HepG2 (cell line): ENCODE measurements around the gene HES1. TPM values are rescaled to one million over a fixed set of nuclear protein-coding genes. Genes with fewer than 3 reads are reported as not detected.
A peak's percentile ranks its signal among the peaks of the same experiment; 100 is the strongest.

Experiments used
- ASH2L ChIP-seq: fragments of 300-600, 200-600 bp; sonication (generic); IDR thresholded peaks from 2 replicates; pipeline ENCODE4 v1.7.0; 2017; ENCODE audit warnings: low read depth, mild to moderate bottlenecking, moderate library complexity, mixed read lengths, low read length; ENCODE audit not compliant: insufficient read length
- KAT2B ChIP-seq: fragments of 150-350 bp; IDR thresholded peaks from 2 replicates; pipeline ENCODE4 v1.6.1; 2014; ENCODE audit warnings: low read depth, low read length, borderline replicate concordance
- NFKB2 ChIP-seq: sonication (generic); formaldehyde crosslinking; IDR thresholded peaks from 2 replicates; pipeline ENCODE4 v1.4.0; 2020; ENCODE audit warnings: missing genetic modification reagents, borderline replicate concordance
- SALL1 ChIP-seq: sonication (generic); formaldehyde crosslinking; IDR thresholded peaks from 2 replicates; pipeline ENCODE4 v1.8.0; 2022; ENCODE audit warnings: mild to moderate bottlenecking, missing genetic modification reagents
- SIX1 ChIP-seq: sonication (generic); formaldehyde crosslinking; IDR thresholded peaks from 2 replicates; pipeline ENCODE4 v1.4.0; 2020; ENCODE audit warnings: missing genetic modification reagents, borderline replicate concordance
- ZFP41 ChIP-seq: sonication (generic); formaldehyde crosslinking; IDR thresholded peaks from 2 replicates; pipeline ENCODE4 v1.4.0; 2020; ENCODE audit warnings: mild to moderate bottlenecking, missing genetic modification reagents, borderline replicate concordance
- ZFX ChIP-seq: sonication (generic); formaldehyde crosslinking; IDR thresholded peaks from 2 replicates; pipeline ENCODE4 v1.4.0; 2020; ENCODE audit warnings: mild to moderate bottlenecking, low read depth, missing genetic modification reagents, moderate library complexity
- ZKSCAN1 ChIP-seq: fragments of 150-350 bp; IDR thresholded peaks from 2 replicates; pipeline ENCODE4 v1.6.1; 2014; ENCODE audit warnings: low read length
- ZNF572 ChIP-seq: sonication (generic); formaldehyde crosslinking; IDR thresholded peaks from 2 replicates; pipeline ENCODE4 v1.5.1; 2020; ENCODE audit warnings: mild to moderate bottlenecking, missing genetic modification reagents
- ZNF619 ChIP-seq: sonication (generic); formaldehyde crosslinking; IDR thresholded peaks from 2 replicates; pipeline ENCODE4 v1.4.0; 2020; ENCODE audit warnings: mild to moderate bottlenecking, missing genetic modification reagents
- ZNF747 ChIP-seq: sonication (generic); formaldehyde crosslinking; IDR thresholded peaks from 2 replicates; pipeline ENCODE4 v1.8.1; 2023; ENCODE audit warnings: missing genetic modification reagents, mild to moderate bottlenecking, borderline replicate concordance
- ZNF75D ChIP-seq: sonication (generic); formaldehyde crosslinking; IDR thresholded peaks from 2 replicates; pipeline ENCODE4 v1.8.1; 2023; ENCODE audit warnings: missing genetic modification reagents, mild to moderate bottlenecking, borderline replicate concordance
- ZNF782 ChIP-seq: sonication (generic); formaldehyde crosslinking; IDR thresholded peaks from 2 replicates; pipeline ENCODE4 v1.4.0; 2020; ENCODE audit warnings: missing genetic modification reagents, mild to moderate bottlenecking, borderline replicate concordance
- ZNF883 ChIP-seq: sonication (generic); formaldehyde crosslinking; IDR thresholded peaks from 2 replicates; pipeline ENCODE4 v1.5.1; 2020; ENCODE audit warnings: mild to moderate bottlenecking, missing genetic modification reagents; ENCODE audit errors: not compliant biosample characterization
- polyA plus RNA-seq, 8 experiments: library from polyadenylated mRNA; depleted of rRNA in 3 of 8; stranded (reverse) in 7 of 8; unstranded in 1 of 8; fragments of >200 nt; fragmentation: Illumina TruSeq in 4 of 8; extraction: Trizol in 4 of 8; gene quantifications; 2 replicates each; pipeline versions ENCODE4 v1.2.1 to v1.2.3, GENCODE V29; 2011 to 2016; ENCODE audit warnings: low read depth in 4 of 8, missing spikeins in 1 of 8, mixed read lengths in 1 of 8; ENCODE audit not compliant: insufficient read depth in 1 of 8
- total RNA-seq, 5 experiments: library from RNA; depleted of rRNA; stranded (reverse); fragments of >200 nt; fragmentation: Illumina TruSeq; extraction: Trizol; gene quantifications; 2 replicates each; pipeline ENCODE4 v1.2.3, GENCODE V29; 2016; ENCODE audit warnings: low read depth in 1 of 5
- TF ChIP-seq, protein P1 (sequence below): sonication (generic); formaldehyde crosslinking; conservative IDR thresholded peaks from 2 replicates; pipeline ENCODE4 v1.8.1; 2023; ENCODE audit warnings: missing genetic modification reagents
- TF ChIP-seq, protein P2 (sequence below): sonication (generic); formaldehyde crosslinking; IDR thresholded peaks from 2 replicates; pipeline ENCODE4 v1.5.1; 2020; ENCODE audit warnings: missing genetic modification reagents, mild to moderate bottlenecking, borderline replicate concordance
- TF ChIP-seq, protein P3 (sequence below): sonication (generic); formaldehyde crosslinking; IDR thresholded peaks from 2 replicates; pipeline ENCODE4 v1.5.1; 2020; ENCODE audit warnings: mild to moderate bottlenecking, missing genetic modification reagents, moderate library complexity
- TF ChIP-seq, protein P4 (sequence below): IDR thresholded peaks from 2 replicates; pipeline ENCODE4 v1.6.1; 2016; ENCODE audit warnings: missing genetic modification reagents, missing compliant biosample characterization
- TF ChIP-seq, protein P5 (sequence below): sonication (generic); formaldehyde crosslinking; IDR thresholded peaks from 2 replicates; pipeline ENCODE4 v1.5.1; 2020; ENCODE audit warnings: missing genetic modification reagents, mild to moderate bottlenecking, borderline replicate concordance

Gene HES1
- total and polyA plus RNA-seq, 2 of the 13 experiments (the other 11 are each of a cell fraction or from before 2014, with no cell fraction given): 15.4 to 19.8 TPM

DNA sequence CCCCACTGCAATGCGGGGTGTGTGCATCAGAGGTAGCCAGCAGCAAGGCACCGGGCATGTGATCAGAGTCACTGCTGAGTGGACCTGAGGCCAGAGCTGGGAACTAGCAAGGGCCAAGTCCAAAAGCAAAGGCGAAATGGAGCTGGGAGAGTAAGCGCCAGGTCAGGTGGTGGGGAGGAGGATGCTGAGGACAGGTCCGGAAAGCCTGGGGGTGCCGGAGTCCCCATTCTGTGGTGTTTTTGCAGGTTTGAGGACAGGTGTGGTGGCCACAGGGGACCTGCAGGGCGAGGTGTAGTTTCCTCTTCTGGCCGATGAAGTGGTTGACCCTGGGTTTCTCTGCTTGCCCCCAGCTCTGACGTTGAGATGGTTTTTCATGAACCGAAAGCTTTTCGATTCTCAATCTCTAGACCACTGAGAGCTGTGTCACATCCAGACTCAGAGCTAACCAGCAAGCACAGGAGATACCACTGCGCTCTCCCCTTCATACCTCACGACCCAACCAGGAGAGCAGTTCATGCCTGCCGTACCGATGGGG, 35.0 kb upstream of the HES1 start (continued):
- TF ChIP-seq, protein P1, sequence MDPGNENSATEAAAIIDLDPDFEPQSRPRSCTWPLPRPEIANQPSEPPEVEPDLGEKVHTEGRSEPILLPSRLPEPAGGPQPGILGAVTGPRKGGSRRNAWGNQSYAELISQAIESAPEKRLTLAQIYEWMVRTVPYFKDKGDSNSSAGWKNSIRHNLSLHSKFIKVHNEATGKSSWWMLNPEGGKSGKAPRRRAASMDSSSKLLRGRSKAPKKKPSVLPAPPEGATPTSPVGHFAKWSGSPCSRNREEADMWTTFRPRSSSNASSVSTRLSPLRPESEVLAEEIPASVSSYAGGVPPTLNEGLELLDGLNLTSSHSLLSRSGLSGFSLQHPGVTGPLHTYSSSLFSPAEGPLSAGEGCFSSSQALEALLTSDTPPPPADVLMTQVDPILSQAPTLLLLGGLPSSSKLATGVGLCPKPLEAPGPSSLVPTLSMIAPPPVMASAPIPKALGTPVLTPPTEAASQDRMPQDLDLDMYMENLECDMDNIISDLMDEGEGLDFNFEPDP (CRISPR knock-in tag): 0 out of 2 replicates have a peak, but pooled peaks have one; percentile 24
- TF ChIP-seq ZFP41 (CRISPR knock-in tag): no peak
- peak; percentile 1 for TF ChIP-seq ASH2L
- peak; percentile 22; the same call in 1 of the 2 replicates for TF ChIP-seq ZFX (CRISPR knock-in tag)
- TF ChIP-seq ZNF782: no peak
- TF ChIP-seq SALL1 (CRISPR knock-in tag): peak; percentile 17; the same call in 1 of the 2 replicates
- TF ChIP-seq, protein P2, sequence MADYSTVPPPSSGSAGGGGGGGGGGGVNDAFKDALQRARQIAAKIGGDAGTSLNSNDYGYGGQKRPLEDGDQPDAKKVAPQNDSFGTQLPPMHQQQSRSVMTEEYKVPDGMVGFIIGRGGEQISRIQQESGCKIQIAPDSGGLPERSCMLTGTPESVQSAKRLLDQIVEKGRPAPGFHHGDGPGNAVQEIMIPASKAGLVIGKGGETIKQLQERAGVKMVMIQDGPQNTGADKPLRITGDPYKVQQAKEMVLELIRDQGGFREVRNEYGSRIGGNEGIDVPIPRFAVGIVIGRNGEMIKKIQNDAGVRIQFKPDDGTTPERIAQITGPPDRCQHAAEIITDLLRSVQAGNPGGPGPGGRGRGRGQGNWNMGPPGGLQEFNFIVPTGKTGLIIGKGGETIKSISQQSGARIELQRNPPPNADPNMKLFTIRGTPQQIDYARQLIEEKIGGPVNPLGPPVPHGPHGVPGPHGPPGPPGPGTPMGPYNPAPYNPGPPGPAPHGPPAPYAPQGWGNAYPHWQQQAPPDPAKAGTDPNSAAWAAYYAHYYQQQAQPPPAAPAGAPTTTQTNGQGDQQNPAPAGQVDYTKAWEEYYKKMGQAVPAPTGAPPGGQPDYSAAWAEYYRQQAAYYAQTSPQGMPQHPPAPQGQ (CRISPR knock-in tag): 0 out of 2 replicates have a peak, but pooled peaks have one; percentile 65
- no peak for TF ChIP-seq ZKSCAN1
- TF ChIP-seq ZNF747 (CRISPR knock-in tag): 0 out of 2 replicates have a peak, but pooled peaks have one; percentile 4
- TF ChIP-seq ZNF572: 0 out of 2 replicates have a peak, but pooled peaks have one; percentile 27
- TF ChIP-seq, protein P3, sequence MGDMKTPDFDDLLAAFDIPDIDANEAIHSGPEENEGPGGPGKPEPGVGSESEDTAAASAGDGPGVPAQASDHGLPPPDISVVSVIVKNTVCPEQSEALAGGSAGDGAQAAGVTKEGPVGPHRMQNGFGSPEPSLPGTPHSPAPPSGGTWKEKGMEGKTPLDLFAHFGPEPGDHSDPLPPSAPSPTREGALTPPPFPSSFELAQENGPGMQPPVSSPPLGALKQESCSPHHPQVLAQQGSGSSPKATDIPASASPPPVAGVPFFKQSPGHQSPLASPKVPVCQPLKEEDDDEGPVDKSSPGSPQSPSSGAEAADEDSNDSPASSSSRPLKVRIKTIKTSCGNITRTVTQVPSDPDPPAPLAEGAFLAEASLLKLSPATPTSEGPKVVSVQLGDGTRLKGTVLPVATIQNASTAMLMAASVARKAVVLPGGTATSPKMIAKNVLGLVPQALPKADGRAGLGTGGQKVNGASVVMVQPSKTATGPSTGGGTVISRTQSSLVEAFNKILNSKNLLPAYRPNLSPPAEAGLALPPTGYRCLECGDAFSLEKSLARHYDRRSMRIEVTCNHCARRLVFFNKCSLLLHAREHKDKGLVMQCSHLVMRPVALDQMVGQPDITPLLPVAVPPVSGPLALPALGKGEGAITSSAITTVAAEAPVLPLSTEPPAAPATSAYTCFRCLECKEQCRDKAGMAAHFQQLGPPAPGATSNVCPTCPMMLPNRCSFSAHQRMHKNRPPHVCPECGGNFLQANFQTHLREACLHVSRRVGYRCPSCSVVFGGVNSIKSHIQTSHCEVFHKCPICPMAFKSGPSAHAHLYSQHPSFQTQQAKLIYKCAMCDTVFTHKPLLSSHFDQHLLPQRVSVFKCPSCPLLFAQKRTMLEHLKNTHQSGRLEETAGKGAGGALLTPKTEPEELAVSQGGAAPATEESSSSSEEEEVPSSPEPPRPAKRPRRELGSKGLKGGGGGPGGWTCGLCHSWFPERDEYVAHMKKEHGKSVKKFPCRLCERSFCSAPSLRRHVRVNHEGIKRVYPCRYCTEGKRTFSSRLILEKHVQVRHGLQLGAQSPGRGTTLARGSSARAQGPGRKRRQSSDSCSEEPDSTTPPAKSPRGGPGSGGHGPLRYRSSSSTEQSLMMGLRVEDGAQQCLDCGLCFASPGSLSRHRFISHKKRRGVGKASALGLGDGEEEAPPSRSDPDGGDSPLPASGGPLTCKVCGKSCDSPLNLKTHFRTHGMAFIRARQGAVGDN (CRISPR knock-in tag): peak; percentile 68
- no peak for TF ChIP-seq ZNF75D (CRISPR knock-in tag)
- TF ChIP-seq ZNF619 (CRISPR knock-in tag): no peak
- no peak for TF ChIP-seq KAT2B
- peak; percentile 13 for TF ChIP-seq ZNF883
- 0 out of 2 replicates have a peak, but pooled peaks have one; percentile 25 for TF ChIP-seq NFKB2 (CRISPR knock-in tag)
- TF ChIP-seq, protein P4, sequence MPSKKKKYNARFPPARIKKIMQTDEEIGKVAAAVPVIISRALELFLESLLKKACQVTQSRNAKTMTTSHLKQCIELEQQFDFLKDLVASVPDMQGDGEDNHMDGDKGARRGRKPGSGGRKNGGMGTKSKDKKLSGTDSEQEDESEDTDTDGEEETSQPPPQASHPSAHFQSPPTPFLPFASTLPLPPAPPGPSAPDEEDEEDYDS (CRISPR knock-in tag): no peak
- TF ChIP-seq SIX1 (CRISPR knock-in tag): no peak
- TF ChIP-seq, protein P5, sequence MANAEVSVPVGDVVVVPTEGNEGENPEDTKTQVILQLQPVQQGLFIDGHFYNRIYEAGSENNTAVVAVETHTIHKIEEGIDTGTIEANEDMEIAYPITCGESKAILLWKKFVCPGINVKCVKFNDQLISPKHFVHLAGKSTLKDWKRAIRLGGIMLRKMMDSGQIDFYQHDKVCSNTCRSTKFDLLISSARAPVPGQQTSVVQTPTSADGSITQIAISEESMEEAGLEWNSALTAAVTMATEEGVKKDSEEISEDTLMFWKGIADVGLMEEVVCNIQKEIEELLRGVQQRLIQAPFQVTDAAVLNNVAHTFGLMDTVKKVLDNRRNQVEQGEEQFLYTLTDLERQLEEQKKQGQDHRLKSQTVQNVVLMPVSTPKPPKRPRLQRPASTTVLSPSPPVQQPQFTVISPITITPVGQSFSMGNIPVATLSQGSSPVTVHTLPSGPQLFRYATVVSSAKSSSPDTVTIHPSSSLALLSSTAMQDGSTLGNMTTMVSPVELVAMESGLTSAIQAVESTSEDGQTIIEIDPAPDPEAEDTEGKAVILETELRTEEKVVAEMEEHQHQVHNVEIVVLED (CRISPR knock-in tag): 0 out of 2 replicates have a peak, but pooled peaks have one; percentile 17
